IMR-90 (cell line): ENCODE results near the gene TEK. TPM values are rescaled to one million over a fixed set of nuclear protein-coding genes. Genes with fewer than 3 reads are reported as not detected.

ENCODE experiments used
- ATAC-seq: fragments of 200-7000 bp; cut with Tn5 transposase; 2 replicates; pipeline ENCODE4 v1.9.1; 2020; ENCODE audit warnings: low read depth, mild to moderate bottlenecking, moderate library complexity
- BruUV-seq: library from RNA; stranded (reverse); fragments of 400-500 nt; replicated peaks from 2 replicates; lab custom pipeline; 2021; lab: Mats Ljungman, UMichigan
- CTCF ChIA-PET: fragments of 300-600 bp; formaldehyde crosslinking; extraction: SDS; loops from one replicate; lab custom pipeline; 2021; ENCODE audit warnings: antibody characterized with exemption; lab: Yijun Ruan, JAX
- POLR2A ChIA-PET: fragments of 300-600 bp; sonication (Branson Sonifier 250); formaldehyde crosslinking; loops from one replicate; lab custom pipeline; 2022; ENCODE audit warnings: antibody characterized with exemption; ENCODE audit not compliant: unreplicated experiment; lab: Charles Lee
- DNase-seq: peaks from one replicate; pipeline ENCODE4 v3.0.0; 2013
- H2AFZ ChIP-seq: replicated peaks from 2 replicates; pipeline ENCODE3; 2013; ENCODE audit warnings: low read length, mild to moderate bottlenecking; ENCODE audit not compliant: poor library complexity
- H2AK5ac ChIP-seq: 2 replicates; pipeline ENCODE4 v1.6.1; 2013; ENCODE audit warnings: low read depth, low read length, inconsistent platforms
- H2AK9ac ChIP-seq: replicated peaks from 2 replicates; pipeline ENCODE3; 2013; ENCODE audit warnings: mild to moderate bottlenecking, low read depth, low read length, moderate library complexity; ENCODE audit not compliant: poor library complexity
- H2BK120ac ChIP-seq: 2 replicates; pipeline ENCODE4 v1.6.1; 2013; ENCODE audit warnings: low read depth, low read length, inconsistent platforms
- H2BK15ac ChIP-seq: 3 replicates; pipeline ENCODE4 v1.6.1; 2013; ENCODE audit warnings: low read depth, low read length, inconsistent platforms
- H2BK20ac ChIP-seq: 2 replicates; pipeline ENCODE4 v1.6.1; 2013; ENCODE audit warnings: low read depth, mild to moderate bottlenecking, inconsistent platforms, low read length, moderate library complexity
- H2BK5ac ChIP-seq: 2 replicates; pipeline ENCODE4 v1.6.1; 2013; ENCODE audit warnings: mild to moderate bottlenecking, low read depth, low read length, inconsistent platforms; ENCODE audit not compliant: poor library complexity, severe bottlenecking
- H3K14ac ChIP-seq: replicated peaks from 2 replicates; pipeline ENCODE4 v1.6.1; 2013; ENCODE audit warnings: low read depth, low read length, inconsistent platforms
- H3K18ac ChIP-seq: 2 replicates; pipeline ENCODE4 v1.6.1; 2013; ENCODE audit warnings: low read depth, low read length, control low read depth
- H3K23ac ChIP-seq: 2 replicates; pipeline ENCODE4 v1.6.1; 2013; ENCODE audit warnings: low read depth, low read length, inconsistent platforms
- H3K27ac ChIP-seq: 2 replicates; pipeline ENCODE4 v1.5.1; 2013; ENCODE audit warnings: mild to moderate bottlenecking, control low read depth, low read length; ENCODE audit not compliant: insufficient read depth
- H3K27me3 ChIP-seq: 2 replicates; pipeline ENCODE4 v1.6.1; 2013; ENCODE audit warnings: low read length; ENCODE audit not compliant: control insufficient read depth, insufficient read depth
- H3K36me3 ChIP-seq: 2 replicates; pipeline ENCODE4 v1.6.1; 2013; ENCODE audit warnings: low read length, mixed read lengths; ENCODE audit not compliant: control insufficient read depth, insufficient read depth
- H3K4ac ChIP-seq: 2 replicates; pipeline ENCODE4 v1.6.1; 2013; ENCODE audit warnings: low read depth, low read length, inconsistent platforms
- H3K4me1 ChIP-seq: 2 replicates; pipeline ENCODE4 v1.6.1; 2013; ENCODE audit warnings: low read length, mixed read lengths; ENCODE audit not compliant: control insufficient read depth, insufficient read depth
- H3K4me2 ChIP-seq: 2 replicates; pipeline ENCODE4 v1.6.1; 2013; ENCODE audit warnings: low read depth, mild to moderate bottlenecking, control low read depth, low read length, moderate library complexity
- H3K4me3 ChIP-seq: 2 replicates; pipeline ENCODE4 v1.5.1; 2013; ENCODE audit warnings: low read depth, mild to moderate bottlenecking, control low read depth, low read length, moderate library complexity; ENCODE audit not compliant: insufficient read depth
- H3K56ac ChIP-seq: 2 replicates; pipeline ENCODE4 v1.6.1; 2013; ENCODE audit warnings: low read length, inconsistent platforms; ENCODE audit not compliant: insufficient read depth; ENCODE audit errors: extremely low read depth
- H3K79me1 ChIP-seq, 2 experiments: 2 replicates each; pipeline ENCODE4 v1.6.1; 2013; ENCODE audit warnings: low read length in 2 of 2, inconsistent platforms in 1 of 2, low read depth in 1 of 2
- H3K9ac ChIP-seq: 2 replicates; pipeline ENCODE4 v1.6.1; 2013; ENCODE audit warnings: low read depth, low read length, control low read depth
- H3K9me1 ChIP-seq: 2 replicates; pipeline ENCODE4 v1.6.1; 2013; ENCODE audit warnings: low read length, inconsistent platforms; ENCODE audit not compliant: insufficient read depth
- H3K9me3 ChIP-seq: 2 replicates; pipeline ENCODE4 v1.6.1; 2013; ENCODE audit warnings: low read length; ENCODE audit not compliant: control insufficient read depth, insufficient read depth
- H4K20me1 ChIP-seq: 2 replicates; pipeline ENCODE4 v1.6.1; 2013; ENCODE audit warnings: low read length, inconsistent platforms; ENCODE audit not compliant: insufficient read depth
- H4K5ac ChIP-seq: 2 replicates; pipeline ENCODE4 v1.6.1; 2013; ENCODE audit warnings: mild to moderate bottlenecking, low read depth, low read length, control low read depth
- H4K8ac ChIP-seq, 2 experiments: 2 replicates each; pipeline ENCODE4 v1.6.1; 2013; ENCODE audit warnings: low read depth in 2 of 2, low read length in 2 of 2, control low read depth in 1 of 2, inconsistent platforms in 1 of 2
- H4K91ac ChIP-seq: 2 replicates; pipeline ENCODE4 v1.6.1; 2013; ENCODE audit warnings: low read depth, low read length, inconsistent platforms; ENCODE audit not compliant: insufficient read depth
- BHLHE40 ChIP-seq: fragments of 150-350 bp; IDR thresholded peaks from 2 replicates; pipeline ENCODE4 v1.6.1; 2016; ENCODE audit warnings: mild to moderate bottlenecking, low read depth, low read length
- CHD1 ChIP-seq: IDR thresholded peaks from 2 replicates; pipeline ENCODE4 v1.6.1; 2012; ENCODE audit warnings: low read depth, low read length, improper control_type of control experiment
- ELK1 ChIP-seq: fragments of 150-350 bp; IDR thresholded peaks from 2 replicates; pipeline ENCODE4 v1.6.1; 2016; ENCODE audit warnings: low read depth, mild to moderate bottlenecking, low read length, moderate library complexity, borderline replicate concordance
- FOS ChIP-seq: fragments of 150-350 bp; IDR thresholded peaks from 2 replicates; pipeline ENCODE4 v1.6.1; 2016; ENCODE audit warnings: low read depth, low read length
- MXI1 ChIP-seq: IDR thresholded peaks from 2 replicates; pipeline ENCODE4 v1.6.1; 2012; ENCODE audit warnings: low read depth, mild to moderate bottlenecking, low read length, moderate library complexity, borderline replicate concordance
- POLR2A ChIP-seq: IDR thresholded peaks from 2 replicates; pipeline ENCODE4 v1.6.1; 2012; ENCODE audit warnings: mild to moderate bottlenecking, low read depth, low read length
- RAD21 ChIP-seq: IDR thresholded peaks from 2 replicates; pipeline ENCODE4 v1.6.1; 2012; ENCODE audit warnings: low read length, improper control_type of control experiment
- RCOR1 ChIP-seq: IDR thresholded peaks from 2 replicates; pipeline ENCODE4 v1.6.1; 2012; ENCODE audit warnings: mild to moderate bottlenecking, low read length, improper control_type of control experiment; ENCODE audit not compliant: insufficient replicate concordance
- USF2 ChIP-seq: fragments of 150-350 bp; IDR thresholded peaks from 2 replicates; pipeline ENCODE4 v1.6.1; 2017; ENCODE audit warnings: mild to moderate bottlenecking, antibody characterized with exemption, low read length, low read depth
- WGBS, 2 experiments: methylation state at CpG; one replicate each; pipeline versions ENCODE4 v1.1.5 to v1.1.7; 2013; ENCODE audit warnings: missing lambda C conversion rate in 2 of 2; ENCODE audit not compliant: insufficient read length in 1 of 2; ENCODE audit errors: extremely low coverage in 2 of 2; 5-methylcytosine and 5-hydroxymethylcytosine counted together
- dilution Hi-C: fragments of 300-500 bp; cut with HindIII; formaldehyde crosslinking; loops from one replicate; pipeline ENCODE4 v1.14.3; 2018; ENCODE audit warnings: low sequenced_read_pairs; ENCODE audit not compliant: unreplicated experiment
- in situ Hi-C: fragments of 300-500 bp; cut with MboI; formaldehyde crosslinking; loops from 3 replicates; pipeline ENCODE4 v1.14.3; 2019; ENCODE audit warnings: low sequenced_read_pairs, inconsistent platforms, mixed read lengths
- intact Hi-C: fragments of 100-400 bp; cut with micrococcal nuclease; formaldehyde crosslinking; loops from 2 replicates; pipeline ENCODE4 v1.10.0; 2022
- polyA plus RNA-seq, 3 experiments: library from polyadenylated mRNA; depleted of rRNA; stranded (reverse); fragments of >200 nt; gene quantifications; 2 replicates each; pipeline ENCODE4 v1.2.3, GENCODE V29; 2012; ENCODE audit warnings: low replicate concordance in 1 of 3
- total RNA-seq: library from RNA; depleted of rRNA; stranded (reverse); fragments of >200 nt; gene quantifications from 2 replicates; pipeline ENCODE4 v1.2.3, GENCODE V29; 2012

TEK gene
- total and polyA plus RNA-seq, 2 of the 4 experiments (the other 2 are of a cell fraction) = 6.3 to 11.7 TPM

- Histone ChIP-seq H3K27ac (no peak overlapping the region), H3K56ac (no peak overlapping the region), H4K5ac (no peak overlapping the region), H3K9me1 (peaks cover 8% of the 10 kb centered on the region), H4K8ac (peak overlapping the region in 1 of 2 experiments; percentile 20; a peak in 1 of 4 replicates), H2BK20ac (peak overlapping the region; percentile 27), H3K14ac (0 out of 2 replicates have a peak overlapping the region, but pooled peaks have one; percentile 7), H3K23ac (no peak overlapping the region), H3K79me1 (peaks cover 3 to 10% of the 10 kb centered on the region in 2 experiments; a peak in 2 of 4 replicates), H4K20me1 (no peaks in the 10 kb centered on the region), H3K4me2 (no peak overlapping the region), H2BK15ac (peak overlapping the region; percentile 36; the same call in 2 of the 3 replicates), H3K9me3 (no peaks in the 10 kb centered on the region), H3K4me1 (peaks cover 20% of the 10 kb centered on the region), H4K91ac (no peak overlapping the region; the same call in 1 of the 2 replicates), H2AK9ac (no peak overlapping the region), H3K27me3 (no peaks in the 10 kb centered on the region), H3K18ac (peak overlapping the region; percentile 57; the same call in 1 of the 2 replicates), H2AFZ (no peak overlapping the region), H3K4me3 (no peak overlapping the region), H2BK120ac (no peak overlapping the region), H3K36me3 (peaks cover 16% of the 10 kb centered on the region), H2BK5ac (peak overlapping the region; percentile 48), H3K9ac (no peak overlapping the region), H3K4ac (no peak overlapping the region), H2AK5ac (no peak overlapping the region)
- in situ Hi-C loops = no loop called here
- ATAC-seq (no peak), DNase-seq (no peak)
- no TSS peak for BruUV-seq
- TF ChIP-seq POLR2A (no peak), RAD21 (no peak), MXI1 (no peak), RCOR1 (no peak), CHD1 (no peak), USF2 (no peak), BHLHE40 (no peak), ELK1 (no peak), FOS (no peak)
- no CpG with 5 or more reads among the region's 2 CpGs for WGBS, 2 experiments
- dilution Hi-C loops = no loop called here
- intact Hi-C loops = loop anchor here (5.0 to 10.0 kb wide), 2 partner anchors 56 to 238 kb away; partner anchors contain the start of gene PLAA
- ChIA-PET CTCF (no interaction called here), POLR2A (no interaction called here)
Measured at GRCh38 chr9:27183131-27183530, 74.1 kb downstream of the TEK start.
